HEK293T (cell line): ENCODE data around the gene CFAP73.

Experiments
- CTCF ChIA-PET: fragments of 350-600 bp; formaldehyde crosslinking; extraction: SDS; loops from one replicate; lab custom pipeline; 2021; ENCODE audit warnings: antibody characterized with exemption, inconsistent platforms; lab: Yijun Ruan, JAX
- POLR2A ChIA-PET: fragments of 350-600 bp; formaldehyde crosslinking; extraction: SDS; loops from one replicate; lab custom pipeline; 2020; ENCODE audit warnings: antibody characterized with exemption, inconsistent platforms; lab: Yijun Ruan, JAX
- DNase-seq: peaks from one replicate; pipeline ENCODE4 v3.0.0; 2012; ENCODE audit warnings: mixed read lengths; ENCODE audit errors: extremely low spot score
- ARNT ChIP-seq: fragments of 450-650 bp; IDR thresholded peaks from 2 replicates; pipeline ENCODE4 v1.6.1; 2017; ENCODE audit warnings: mild to moderate bottlenecking
- BHLHE40 ChIP-seq: fragments of 450-650 bp; IDR thresholded peaks from 2 replicates; pipeline ENCODE4 v1.6.1; 2016; ENCODE audit warnings: mild to moderate bottlenecking, moderate library complexity, borderline replicate concordance
- CTBP1 ChIP-seq: fragments of 450-650 bp; IDR thresholded peaks from 2 replicates; pipeline ENCODE4 v1.6.1; 2016; ENCODE audit warnings: borderline replicate concordance
- ELF4 ChIP-seq: fragments of 450-650 bp; IDR thresholded peaks from 2 replicates; pipeline ENCODE4 v1.6.1; 2017; ENCODE audit warnings: antibody characterized with exemption
- FOXA1 ChIP-seq: fragments of 450-650 bp; IDR thresholded peaks from 2 replicates; pipeline ENCODE4 v1.6.1; 2016; ENCODE audit warnings: mild to moderate bottlenecking
- FOXK2 ChIP-seq: fragments of 450-650 bp; IDR thresholded peaks from 2 replicates; pipeline ENCODE4 v1.6.1; 2016; ENCODE audit warnings: mild to moderate bottlenecking
- FOXM1 ChIP-seq: fragments of 450-650 bp; IDR thresholded peaks from 2 replicates; pipeline ENCODE4 v1.6.1; 2017; ENCODE audit warnings: mild to moderate bottlenecking, borderline replicate concordance
- HDGF ChIP-seq: fragments of 450-650 bp; IDR thresholded peaks from 2 replicates; pipeline ENCODE4 v1.6.1; 2017; ENCODE audit warnings: antibody characterized with exemption, borderline replicate concordance
- L3MBTL2 ChIP-seq: fragments of 450-650 bp; conservative IDR thresholded peaks from 2 replicates; pipeline ENCODE4 v1.6.1; 2016; ENCODE audit warnings: mild to moderate bottlenecking
- LEF1 ChIP-seq: fragments of 450-650 bp; IDR thresholded peaks from 2 replicates; pipeline ENCODE4 v1.6.1; 2017; ENCODE audit warnings: mild to moderate bottlenecking, borderline replicate concordance
- NFRKB ChIP-seq: fragments of 450-650 bp; IDR thresholded peaks from 2 replicates; pipeline ENCODE4 v1.6.1; 2016; ENCODE audit warnings: mild to moderate bottlenecking, moderate library complexity
- PKNOX1 ChIP-seq: fragments of 450-650 bp; IDR thresholded peaks from 2 replicates; pipeline ENCODE4 v1.6.1; 2016
- SP1 ChIP-seq: fragments of 450-650 bp; IDR thresholded peaks from 2 replicates; pipeline ENCODE4 v1.6.1; 2017
- SUZ12 ChIP-seq: fragments of 450-650 bp; IDR thresholded peaks from 2 replicates; pipeline ENCODE4 v1.6.1; 2016; ENCODE audit warnings: mild to moderate bottlenecking
- TARDBP ChIP-seq: fragments of 450-650 bp; IDR thresholded peaks from 2 replicates; pipeline ENCODE4 v1.6.1; 2016
- ZNF384 ChIP-seq: fragments of 450-650 bp; IDR thresholded peaks from 2 replicates; pipeline ENCODE4 v1.6.1; 2016

Gene CFAP73

GRCh38 chr12:113155060-113155459, 5.5 kb downstream of the CFAP73 start:
- no peak for TF ChIP-seq NFRKB
- no peak for TF ChIP-seq HDGF
- no peak for TF ChIP-seq CTBP1
- no peak for TF ChIP-seq TARDBP
- TF ChIP-seq FOXM1, result no peak
- TF ChIP-seq FOXA1, result no peak
- TF ChIP-seq LEF1, result no peak
- no peak for TF ChIP-seq L3MBTL2
- no peak for TF ChIP-seq ARNT
- TF ChIP-seq ZNF384, result no peak
- TF ChIP-seq SP1, result no peak
- no peak for TF ChIP-seq SUZ12
- no peak for TF ChIP-seq ELF4
- no peak for TF ChIP-seq FOXK2
- TF ChIP-seq BHLHE40, result no peak
- TF ChIP-seq PKNOX1, result no peak
- DNase-seq, result no peak
- ChIA-PET CTCF (interaction anchor here (0.6 to 0.7 kb wide), 2 partner anchors 51 to 270 kb away, joined by 3 to 4 read pairs; no protein-coding TSS in a partner anchor), POLR2A (no interaction called here)

GRCh38 chr12:113155646-113156045, 6.1 kb downstream of the CFAP73 start:
- ChIA-PET CTCF (interaction anchor here (0.6 to 0.7 kb wide), 2 partner anchors 52 to 270 kb away, joined by 3 to 4 read pairs; no protein-coding TSS in a partner anchor), POLR2A (no interaction called here)
- no peak for DNase-seq
- TF ChIP-seq LEF1 (no peak), ARNT (no peak), FOXK2 (no peak), PKNOX1 (no peak), L3MBTL2 (no peak), HDGF (no peak), SUZ12 (no peak), CTBP1 (no peak), TARDBP (no peak), FOXA1 (no peak), SP1 (no peak), FOXM1 (no peak), ZNF384 (no peak), ELF4 (no peak), BHLHE40 (no peak), NFRKB (no peak)

GRCh38 chr12:113157218-113157859, 7.8 kb downstream of the CFAP73 start:
- DNase-seq, result no peak
- TF ChIP-seq ELF4 (no peak), FOXA1 (no peak), ARNT (no peak), FOXM1 (no peak), NFRKB (no peak), L3MBTL2 (no peak), SP1 (no peak), TARDBP (no peak), ZNF384 (no peak), FOXK2 (no peak), SUZ12 (no peak), CTBP1 (no peak), PKNOX1 (no peak), HDGF (no peak), LEF1 (no peak)
- ChIA-PET CTCF (no interaction called here), POLR2A (no interaction called here)

GRCh38 chr12:113158439-113159203, 9.1 kb downstream of the CFAP73 start:
- CTCF ChIA-PET, result no interaction called here
- POLR2A ChIA-PET, result no interaction called here
- DNase-seq, result no peak
- TF ChIP-seq SP1, result no peak
- TF ChIP-seq FOXK2, result no peak
- no peak for TF ChIP-seq TARDBP
- TF ChIP-seq PKNOX1, result no peak
- no peak for TF ChIP-seq CTBP1
- TF ChIP-seq SUZ12, result no peak
- TF ChIP-seq LEF1, result no peak
- no peak for TF ChIP-seq ARNT
- TF ChIP-seq ELF4, result no peak
- no peak for TF ChIP-seq HDGF
- TF ChIP-seq NFRKB, result no peak
- no peak for TF ChIP-seq ZNF384
- no peak for TF ChIP-seq FOXA1

GRCh38 chr12:113159937-113160336, 10.4 kb downstream of the CFAP73 start:
- TF ChIP-seq FOXK2 (no peak), SP1 (no peak), ZNF384 (no peak), FOXA1 (no peak), SUZ12 (no peak), L3MBTL2 (no peak), NFRKB (no peak), TARDBP (no peak), ARNT (no peak), HDGF (no peak), FOXM1 (no peak), LEF1 (no peak)
- ChIA-PET POLR2A (no interaction called here), CTCF (no interaction called here)
- no peak for DNase-seq
